Stimulated activated effector memory CD8-positive, alpha-beta T cell treated with anti-CD3 and anti-CD28 coated beads, Interleukin-12 subunit alpha, Interleukin-12 subunit beta, amount 100 ng/mL, for 72 hours (primary cell): ENCODE measurements around the gene LCN6.

ENCODE experiments used
- ATAC-seq: fragments of 150-1000 bp; cut with Tn5 transposase; 2 replicates; pipeline ENCODE4 v1.10.0; 2021
- DNase-seq, 2 donors: peaks; one replicate each; pipeline ENCODE4 v3.0.0; 2021 to 2022; ENCODE audit warnings: low spot score in 2 of 2
- H3K27ac Mint-ChIP-seq: one replicate; pipeline ENCODE4 v1.8.0; 2022; ENCODE audit warnings: mild to moderate bottlenecking, mixed read lengths
- H3K36me3 Mint-ChIP-seq: one replicate; pipeline ENCODE4 v1.8.0; 2022; ENCODE audit warnings: mild to moderate bottlenecking, mixed read lengths
- H3K4me1 Mint-ChIP-seq: one replicate; pipeline ENCODE4 v1.8.0; 2022; ENCODE audit warnings: mixed read lengths
- H3K4me3 Mint-ChIP-seq: one replicate; pipeline ENCODE4 v1.8.0; 2022; ENCODE audit warnings: mild to moderate bottlenecking, mixed read lengths
- H3K9me3 Mint-ChIP-seq: one replicate; pipeline ENCODE4 v1.8.0; 2022; ENCODE audit warnings: mixed read lengths

The LCN6 gene

GRCh38 chr9:136694163-136694871, 54.0 kb downstream of the LCN6 start:
- no peak overlapping the region for H3K4me3 Mint-ChIP-seq
- H3K27ac Mint-ChIP-seq: no peak overlapping the region
- H3K36me3 Mint-ChIP-seq: no peaks in the 10 kb centered on the region

More at GRCh38 chr9:136694163-136694871, 54.0 kb downstream of the LCN6 start:
- ATAC-seq (peak; percentile 70), DNase-seq (peak in 1 of 2 donors; percentile 51)
- Mint-ChIP-seq H3K4me1 (peaks cover 34% of the 10 kb centered on the region), H3K9me3 (no peaks in the 10 kb centered on the region)
